ENCODE results near the gene PLCB2.

DNA sequence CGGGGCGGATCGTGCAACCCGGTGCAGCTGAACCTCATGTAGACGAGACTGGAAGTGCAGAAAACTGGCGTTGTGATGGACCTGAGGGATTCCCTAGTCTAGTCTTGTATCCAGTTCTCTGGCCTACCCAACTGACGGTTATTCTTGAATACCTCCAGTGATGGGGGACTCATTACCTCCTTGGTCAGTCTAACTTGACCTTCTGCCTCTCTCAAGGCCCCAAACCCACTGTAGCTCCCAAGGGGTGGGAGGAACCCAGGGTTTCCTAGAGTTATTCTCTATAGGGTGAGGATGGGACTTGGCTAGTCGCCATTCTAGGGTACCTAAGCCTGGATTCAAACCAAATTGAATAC lies 57.5 kb downstream of the PLCB2 start:
- TF ChIP-seq POLR2AphosphoS5 (IDR thresholded peaks at IDR 0.05; ENCODE audit: low read depth, low read length) (no peak), TAF1 (IDR thresholded peaks at IDR 0.05; ENCODE audit: borderline replicate concordance, insufficient read depth, low read length) (no peak), SIN3A (IDR thresholded peaks at IDR 0.05; ENCODE audit: borderline replicate concordance, insufficient read depth, low read length) (no peak)
